ENCODE results near the gene IWS1.
"Not testable (repeated sequence)": the region's sequence is repeated elsewhere in the genome, so short reads cannot be mapped to it uniquely, and the experiment has no call there.

IWS1 gene

DNA sequence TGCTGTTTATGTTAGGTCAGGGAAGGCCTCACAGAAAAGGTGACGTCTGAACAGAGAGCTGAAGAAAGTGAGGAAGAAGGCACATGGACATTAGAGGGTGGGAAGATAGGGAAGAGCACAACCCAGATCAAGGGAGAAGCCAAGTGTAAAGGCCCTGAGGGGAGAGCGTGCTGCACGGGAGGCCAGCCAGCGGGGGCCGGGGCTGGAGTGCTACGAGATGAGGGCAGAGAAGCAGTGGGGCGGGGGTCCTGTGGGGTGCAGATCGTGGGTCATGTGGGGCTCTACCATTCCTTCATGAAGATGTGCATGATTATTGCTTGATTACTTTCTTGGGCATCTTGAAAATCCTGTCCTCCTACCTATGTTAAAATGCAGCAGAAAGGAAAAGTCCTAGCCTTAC, 57.2 kb downstream of the IWS1 start:
- no peak overlapping the region for H3K27ac Mint-ChIP-seq
- no peak overlapping the region for H3K4me3 Mint-ChIP-seq
- H3K36me3 Mint-ChIP-seq: peaks cover 11% of the 10 kb centered on the region
- no peaks in the 10 kb centered on the region for H3K9me3 Mint-ChIP-seq
- peaks cover 18% of the 10 kb centered on the region for H3K4me1 Mint-ChIP-seq
- H3K27me3 Mint-ChIP-seq: no peaks in the 10 kb centered on the region

DNA sequence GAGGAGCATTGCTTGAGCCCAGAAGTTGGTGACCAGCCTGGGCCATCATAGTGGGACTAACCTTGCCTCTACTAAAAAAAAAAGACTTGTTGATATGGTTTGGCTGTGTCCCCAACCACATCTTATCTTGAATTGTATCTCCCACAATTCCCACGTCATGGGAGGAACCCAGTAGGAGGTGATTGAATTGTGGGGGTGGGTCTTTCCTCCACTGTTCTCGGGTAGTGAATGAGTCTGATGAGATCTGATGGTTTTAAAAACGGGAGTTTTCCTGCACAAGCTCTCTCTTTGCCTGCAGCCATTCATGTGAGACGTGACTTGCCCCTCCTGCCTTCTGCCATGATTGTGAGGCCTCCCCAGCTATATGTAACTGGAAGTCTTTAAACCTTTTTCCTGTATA, 61.0 kb downstream of the IWS1 start:
- peaks cover 19% of the 10 kb centered on the region for H3K4me1 Mint-ChIP-seq
- H3K36me3 Mint-ChIP-seq: peaks cover 20% of the 10 kb centered on the region
- peak overlapping the region; percentile 27 for H3K27ac Mint-ChIP-seq
- no peaks in the 10 kb centered on the region for H3K27me3 Mint-ChIP-seq
- H3K4me3 Mint-ChIP-seq: peak overlapping the region; percentile 17
- no peaks in the 10 kb centered on the region for H3K9me3 Mint-ChIP-seq

DNA sequence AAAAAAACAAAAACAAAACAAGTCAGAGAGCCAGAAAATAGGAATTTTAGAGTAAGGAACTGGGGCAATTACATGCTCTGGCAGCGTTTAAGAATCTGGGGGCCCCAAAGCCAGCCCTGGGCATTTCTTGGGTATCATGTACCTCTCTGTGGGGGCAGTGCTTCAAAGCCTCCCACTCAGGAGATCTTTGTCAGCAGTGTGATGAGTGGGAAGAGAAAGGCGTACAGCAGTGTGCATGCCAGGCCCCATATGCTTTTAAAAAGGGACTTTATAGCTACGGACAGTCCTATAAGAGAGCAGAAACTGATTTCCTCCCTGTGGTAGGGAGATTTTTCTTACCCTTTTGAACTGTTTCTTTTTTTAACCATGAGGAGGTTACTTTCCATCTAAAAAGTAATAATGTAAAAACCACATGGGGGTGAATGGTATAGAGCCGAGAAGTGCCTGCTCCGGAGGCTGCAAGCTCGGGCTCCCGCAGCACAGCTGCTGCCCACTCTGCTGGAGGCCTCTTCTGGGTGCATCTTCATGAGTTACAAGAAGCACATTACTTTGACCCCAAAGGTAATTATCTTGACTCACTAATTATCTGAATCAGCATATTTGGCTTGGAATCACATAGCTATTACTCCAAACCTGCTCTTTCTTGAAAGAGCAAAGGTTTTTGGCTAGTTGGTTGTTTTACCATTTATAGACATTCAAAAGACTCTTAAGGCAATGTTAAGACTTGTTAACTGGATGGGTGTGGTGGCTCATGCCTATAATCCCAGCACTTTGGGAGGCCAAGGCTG, 61.6 kb downstream of the IWS1 start:
- Mint-ChIP-seq H3K36me3 (peaks cover 20% of the 10 kb centered on the region), H3K27ac (no peak overlapping the region), H3K4me1 (peaks cover 19% of the 10 kb centered on the region), H3K27me3 (no peaks in the 10 kb centered on the region), H3K9me3 (no peaks in the 10 kb centered on the region), H3K4me3 (no peak overlapping the region)

DNA sequence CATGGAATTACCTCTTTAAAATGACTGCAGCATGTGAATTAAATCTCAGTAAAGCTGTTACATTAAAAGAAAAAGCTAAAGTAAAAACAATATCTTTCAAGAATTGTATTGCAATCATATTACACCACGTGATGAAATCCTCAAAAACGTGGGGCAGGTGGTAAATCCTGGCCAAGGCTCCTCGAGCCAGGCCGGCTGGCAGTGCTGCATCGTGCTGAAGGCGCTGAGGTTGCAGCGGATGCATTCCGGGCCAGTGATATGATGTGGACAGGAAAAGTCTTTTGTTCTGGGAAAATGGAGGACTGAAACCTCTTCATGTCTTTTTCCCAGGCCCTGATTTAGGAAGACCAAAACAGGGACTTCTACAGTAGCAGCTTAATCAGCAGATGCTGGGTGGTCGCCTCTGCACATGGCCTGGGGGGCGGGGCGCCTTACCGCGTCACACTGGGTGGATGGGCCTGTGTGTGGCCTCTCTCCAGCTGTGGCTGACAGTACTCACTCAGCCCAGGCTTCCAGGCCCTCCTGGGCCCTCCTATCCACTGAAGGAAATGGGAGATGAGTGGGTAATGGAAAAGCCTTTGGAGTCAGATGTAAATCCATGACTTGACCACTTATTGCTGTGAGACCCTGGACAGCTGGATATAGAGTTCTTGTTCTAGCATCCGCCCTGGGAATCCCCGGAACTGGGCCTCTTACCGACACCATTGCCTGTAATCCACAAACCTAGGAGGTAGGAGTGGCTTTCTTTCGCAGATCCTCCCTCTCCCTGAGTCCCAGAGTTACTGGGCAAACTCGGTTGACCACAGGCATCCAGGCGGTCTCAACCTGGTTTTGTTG, 62.9 kb downstream of the IWS1 start:
- peaks cover 16% of the 10 kb centered on the region for H3K36me3 Mint-ChIP-seq

DNA sequence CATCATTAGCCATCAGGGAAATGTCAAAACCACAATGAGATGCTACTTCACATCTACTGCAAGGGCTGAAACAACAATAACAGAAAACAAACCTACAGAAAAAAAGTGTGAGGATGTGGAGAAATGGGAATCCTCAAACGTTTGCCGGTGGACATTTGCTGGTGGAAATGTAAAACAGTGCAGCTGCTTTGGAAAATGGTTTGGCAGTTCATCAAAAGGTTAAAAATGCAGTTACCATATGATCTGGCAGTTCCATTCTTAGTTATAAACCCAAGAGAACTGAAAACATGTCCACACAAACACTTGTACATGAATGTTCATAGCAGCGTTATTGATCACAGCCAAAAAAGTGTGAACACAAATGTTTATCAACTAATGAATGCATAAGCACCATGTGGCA, 63.8 kb downstream of the IWS1 start:
- Mint-ChIP-seq H3K36me3 (peaks cover 13% of the 10 kb centered on the region), H3K27me3 (no peaks in the 10 kb centered on the region), H3K27ac (no peak overlapping the region), H3K9me3 (no peaks in the 10 kb centered on the region), H3K4me3 (no peak overlapping the region), H3K4me1 (peaks cover 19% of the 10 kb centered on the region)

More for the DNA sequence above, 62.9 kb downstream of the IWS1 start:
- Mint-ChIP-seq H3K4me3 (no peak overlapping the region), H3K9me3 (no peaks in the 10 kb centered on the region), H3K4me1 (peaks cover 19% of the 10 kb centered on the region), H3K27ac (no peak overlapping the region), H3K27me3 (no peaks in the 10 kb centered on the region)

DNA sequence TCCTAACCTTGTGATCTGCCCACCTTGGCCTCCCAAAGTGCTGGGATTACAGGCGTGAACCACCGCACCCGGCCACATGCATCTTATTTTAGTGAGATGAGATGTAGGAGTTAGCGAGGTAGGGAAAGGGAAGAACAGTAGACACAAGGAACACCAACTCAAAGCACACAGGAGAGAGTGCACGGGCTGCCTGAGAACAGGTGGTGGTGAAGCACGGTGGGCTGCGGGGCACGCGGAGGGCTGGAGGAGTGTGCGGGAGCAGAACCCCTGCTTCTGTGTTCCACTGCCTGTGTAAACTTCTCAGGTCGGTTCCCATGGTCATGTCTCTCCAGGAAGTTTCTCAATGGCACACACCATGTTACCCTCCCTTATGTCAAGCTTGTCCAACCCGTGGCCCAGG, 69.3 kb downstream of the IWS1 start:
- Mint-ChIP-seq H3K9me3 (no peaks in the 10 kb centered on the region), H3K27ac (no peak overlapping the region), H3K36me3 (peaks cover 15% of the 10 kb centered on the region), H3K4me3 (no peak overlapping the region), H3K4me1 (no peaks in the 10 kb centered on the region), H3K27me3 (no peaks in the 10 kb centered on the region)

DNA sequence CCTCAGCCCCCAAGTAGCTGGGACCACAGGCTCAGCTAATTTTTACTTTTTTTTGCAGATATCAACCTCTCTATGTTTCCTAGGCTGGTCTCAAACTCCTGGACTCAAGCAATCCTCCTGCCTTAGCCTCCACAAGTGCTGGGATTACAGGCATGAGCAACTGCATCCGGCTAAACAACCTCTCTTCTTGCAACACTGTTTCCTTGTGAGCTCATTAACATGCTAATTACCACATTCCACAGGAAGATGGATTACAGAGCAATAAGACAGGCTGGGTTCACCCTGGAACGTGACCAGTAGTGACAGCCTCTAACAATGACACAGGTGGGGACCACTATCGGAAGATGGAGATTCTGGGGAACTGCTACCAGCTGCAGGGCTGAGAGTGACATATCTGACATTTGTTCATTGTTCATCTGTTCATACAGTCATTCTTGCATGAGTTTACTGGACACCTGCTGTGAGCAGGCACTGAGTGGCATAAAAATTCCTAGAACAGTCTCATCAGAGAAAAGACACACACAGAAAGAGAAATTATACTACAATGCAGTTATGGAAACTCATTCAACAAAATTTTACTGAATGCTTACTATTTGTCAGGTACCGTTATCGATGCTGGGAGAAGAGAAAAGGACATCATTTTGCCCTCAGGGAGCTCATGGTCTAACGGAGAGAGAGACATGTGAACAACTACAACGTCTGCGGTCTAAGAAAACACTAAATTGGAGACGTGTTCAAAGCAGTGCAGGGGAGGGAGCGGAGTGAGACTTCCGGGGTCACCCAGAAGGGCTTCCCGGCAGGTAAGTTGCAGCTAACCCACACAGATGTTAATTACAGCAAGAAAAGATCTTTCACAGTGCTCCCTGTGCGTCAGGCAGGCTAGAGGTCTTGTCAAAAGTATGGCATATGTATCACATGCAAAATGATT, 70.5 kb downstream of the IWS1 start:
- peaks cover 9% of the 10 kb centered on the region for H3K36me3 Mint-ChIP-seq
- H3K27ac Mint-ChIP-seq: no peak overlapping the region
- no peaks in the 10 kb centered on the region for H3K27me3 Mint-ChIP-seq
- H3K4me3 Mint-ChIP-seq: no peak overlapping the region
- H3K4me1 Mint-ChIP-seq: no peaks in the 10 kb centered on the region
- no peaks in the 10 kb centered on the region for H3K9me3 Mint-ChIP-seq

DNA sequence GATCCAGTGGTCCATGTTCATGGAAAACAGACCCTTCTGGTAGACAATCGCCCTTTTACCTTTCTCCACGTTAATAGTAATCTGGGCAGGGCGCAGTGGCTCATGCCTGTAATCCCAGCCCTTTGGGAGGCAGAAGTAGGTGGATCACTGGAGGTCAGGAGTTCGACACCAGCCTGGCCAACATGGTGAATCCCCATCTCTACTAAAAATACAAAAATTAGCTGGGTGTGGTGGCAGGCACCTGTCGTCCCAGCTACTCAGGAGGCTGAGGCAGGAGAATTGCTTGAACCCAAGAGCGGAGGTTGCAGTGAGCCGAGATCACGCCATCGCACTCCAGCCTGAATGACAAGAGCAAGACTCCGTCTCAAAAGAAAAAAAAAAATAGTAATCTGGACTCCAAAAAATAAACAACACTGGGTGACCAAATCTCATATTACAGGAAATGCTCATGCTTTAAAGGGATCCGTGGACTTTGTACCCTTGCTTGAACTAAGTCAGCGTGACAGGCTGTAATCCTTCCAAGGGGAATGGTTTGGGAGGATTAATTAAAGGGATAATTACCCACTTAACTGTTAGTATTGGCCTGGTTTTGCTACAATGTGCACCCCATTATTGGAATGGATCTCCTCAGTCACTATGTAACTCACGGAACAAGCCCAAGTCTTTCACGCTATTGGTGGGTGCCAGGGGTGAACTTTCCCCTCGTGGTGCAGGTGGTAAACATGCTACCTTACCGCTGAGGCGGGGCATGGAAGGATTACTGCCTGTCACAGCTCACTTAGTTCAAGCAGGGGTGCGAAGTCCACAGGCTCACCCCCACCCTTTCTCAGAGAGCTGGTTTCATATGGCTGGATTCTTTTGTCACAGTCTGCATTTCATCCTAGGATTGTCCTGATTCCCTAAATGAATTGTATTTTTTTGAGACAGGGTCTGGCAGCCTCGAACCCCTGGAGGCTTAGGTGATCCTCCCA, 71.4 kb downstream of the IWS1 start:
- Mint-ChIP-seq H3K36me3 (peaks cover 11% of the 10 kb centered on the region), H3K4me1 (no peaks in the 10 kb centered on the region), H3K4me3 (no peak overlapping the region), H3K27me3 (no peaks in the 10 kb centered on the region), H3K27ac (no peak overlapping the region), H3K9me3 (no peaks in the 10 kb centered on the region)

DNA sequence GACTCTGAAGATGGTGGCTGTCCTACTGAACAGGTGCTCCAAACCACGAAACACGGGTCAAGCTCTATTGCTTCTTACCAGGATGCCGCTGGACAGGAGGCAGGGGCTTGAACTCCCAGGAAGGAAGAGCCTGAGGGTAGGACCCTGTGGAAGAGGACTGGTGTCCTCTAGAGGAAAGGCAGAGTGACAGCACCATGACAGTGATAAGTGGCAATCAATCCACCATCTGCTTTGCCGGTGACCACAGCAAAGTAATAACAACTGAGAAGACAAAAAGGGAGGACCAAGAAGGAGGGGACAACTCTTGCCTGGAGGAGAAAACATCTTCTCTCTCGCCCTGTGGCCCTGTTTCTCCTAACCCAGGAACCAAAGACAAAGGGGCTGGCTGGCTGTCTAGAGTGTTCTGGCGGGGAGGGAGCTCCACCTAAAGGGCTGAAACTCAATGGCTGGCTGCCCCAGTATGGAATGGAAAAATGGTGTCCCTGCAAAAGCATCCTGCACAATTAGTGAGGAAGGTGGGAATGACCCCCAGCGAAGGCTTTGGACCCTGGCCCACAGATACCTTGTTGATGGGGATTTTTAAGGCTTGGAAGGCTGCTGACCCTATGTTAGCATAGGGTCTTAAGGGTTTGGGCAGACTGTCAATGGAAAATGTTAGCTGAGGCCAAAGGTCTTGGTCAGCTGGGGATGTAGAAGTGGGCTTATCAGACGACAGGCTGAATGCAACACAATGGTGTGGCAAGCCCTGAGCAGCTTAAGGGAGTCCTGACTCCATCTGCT, 72.7 kb downstream of the IWS1 start:
- no peak overlapping the region for H3K27ac Mint-ChIP-seq
- H3K4me1 Mint-ChIP-seq: no peaks in the 10 kb centered on the region
- no peaks in the 10 kb centered on the region for H3K27me3 Mint-ChIP-seq
- H3K36me3 Mint-ChIP-seq: peaks cover 17% of the 10 kb centered on the region
- no peaks in the 10 kb centered on the region for H3K9me3 Mint-ChIP-seq
- H3K4me3 Mint-ChIP-seq: no peak overlapping the region

DNA sequence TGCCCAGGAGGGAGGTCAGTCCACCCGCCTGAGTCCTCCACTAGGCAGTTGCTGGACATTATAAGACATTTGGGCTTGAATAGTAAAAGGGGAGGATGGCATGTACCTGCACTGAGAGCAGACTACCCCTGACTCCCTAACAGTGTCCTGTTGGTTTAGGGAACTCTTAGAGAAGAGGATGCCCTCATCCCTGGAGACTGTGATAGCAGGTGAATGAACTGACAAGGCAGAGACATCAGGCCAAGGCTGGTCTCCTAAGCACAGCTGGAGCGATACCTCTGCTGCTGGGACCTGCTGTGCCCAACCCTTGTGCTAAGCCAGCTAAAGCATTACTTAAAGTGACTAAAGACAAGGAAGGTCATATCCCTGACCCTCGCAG, 73.3 kb downstream of the IWS1 start:
- H3K36me3 Mint-ChIP-seq: peaks cover 21% of the 10 kb centered on the region
- peaks cover 5% of the 10 kb centered on the region for H3K9me3 Mint-ChIP-seq

DNA sequence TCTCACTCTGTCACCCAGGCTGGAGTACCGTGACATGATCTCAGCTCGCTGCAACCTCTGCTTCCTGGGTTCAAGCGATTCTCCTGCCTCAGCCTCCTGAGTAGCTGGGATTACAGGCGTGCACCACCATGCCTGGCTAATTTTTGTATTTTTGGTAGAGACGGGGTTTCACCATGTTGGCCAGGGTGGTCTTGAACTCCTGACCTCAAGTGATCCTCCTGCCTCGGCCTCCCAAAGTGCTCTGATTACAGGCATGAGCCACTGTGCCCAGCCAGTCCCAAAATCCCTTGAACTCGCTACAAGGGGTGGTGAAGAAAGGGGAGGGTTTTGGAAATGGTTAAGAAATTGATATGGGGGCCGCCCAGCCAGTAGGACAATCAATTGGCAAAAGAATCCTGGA, 73.9 kb downstream of the IWS1 start:
- H3K4me3 Mint-ChIP-seq, H3K4me1 Mint-ChIP-seq, H3K9me3 Mint-ChIP-seq, H3K27ac Mint-ChIP-seq, H3K27me3 Mint-ChIP-seq: not testable (repeated sequence)
- H3K36me3 Mint-ChIP-seq: peaks cover 21% of the 10 kb centered on the region

More for the DNA sequence above, 73.3 kb downstream of the IWS1 start:
- Mint-ChIP-seq H3K4me3 (no peak overlapping the region), H3K27ac (no peak overlapping the region), H3K27me3 (no peaks in the 10 kb centered on the region), H3K4me1 (no peaks in the 10 kb centered on the region)

DNA sequence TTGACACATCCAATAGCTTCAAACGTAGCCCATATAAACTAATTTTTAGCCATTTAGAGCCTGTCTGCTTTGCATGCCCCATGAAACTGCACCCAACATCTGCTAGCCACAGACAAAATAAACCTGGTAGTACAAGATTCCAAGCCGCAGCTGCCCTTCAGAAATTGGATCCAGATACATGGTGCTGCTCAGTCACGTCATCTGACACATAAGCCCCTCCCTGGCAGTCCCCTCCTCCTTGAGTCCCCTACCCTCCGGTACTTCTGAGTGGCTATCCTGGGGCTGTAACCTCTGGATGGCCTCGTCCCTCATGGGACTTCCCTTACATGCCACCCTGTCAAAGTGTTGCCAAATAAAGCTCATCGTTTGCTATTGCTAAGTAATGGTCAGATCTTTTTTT, 74.3 kb downstream of the IWS1 start:
- Mint-ChIP-seq H3K4me1 (no peaks in the 10 kb centered on the region), H3K4me3 (no peak overlapping the region), H3K27ac (no peak overlapping the region), H3K27me3 (no peaks in the 10 kb centered on the region), H3K36me3 (peaks cover 21% of the 10 kb centered on the region), H3K9me3 (peaks cover 13% of the 10 kb centered on the region)

DNA sequence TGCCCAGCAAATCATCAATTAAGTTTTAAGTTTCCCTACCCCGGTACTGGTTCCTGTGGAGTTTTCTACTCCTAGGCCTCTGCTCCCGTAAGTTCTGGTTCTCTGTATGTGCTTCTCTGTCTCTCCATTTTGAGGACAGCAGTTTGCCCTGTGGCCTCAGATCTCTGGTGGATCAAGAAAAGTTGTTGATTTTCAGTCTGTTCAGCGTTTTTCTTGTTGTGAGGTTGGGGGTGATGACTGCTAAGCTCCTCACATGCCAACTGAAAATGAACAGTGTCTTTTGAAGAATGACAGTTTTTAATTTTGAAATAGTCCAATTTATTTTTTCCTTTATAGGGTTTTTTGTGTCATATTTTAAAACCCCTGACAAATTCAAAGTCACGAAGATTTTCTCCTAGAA, 76.4 kb downstream of the IWS1 start:
- Mint-ChIP-seq H3K27me3 (no peaks in the 10 kb centered on the region), H3K9me3 (peaks cover 21% of the 10 kb centered on the region), H3K4me1 (no peaks in the 10 kb centered on the region), H3K4me3 (no peak overlapping the region), H3K36me3 (peaks cover 14% of the 10 kb centered on the region), H3K27ac (no peak overlapping the region)

DNA sequence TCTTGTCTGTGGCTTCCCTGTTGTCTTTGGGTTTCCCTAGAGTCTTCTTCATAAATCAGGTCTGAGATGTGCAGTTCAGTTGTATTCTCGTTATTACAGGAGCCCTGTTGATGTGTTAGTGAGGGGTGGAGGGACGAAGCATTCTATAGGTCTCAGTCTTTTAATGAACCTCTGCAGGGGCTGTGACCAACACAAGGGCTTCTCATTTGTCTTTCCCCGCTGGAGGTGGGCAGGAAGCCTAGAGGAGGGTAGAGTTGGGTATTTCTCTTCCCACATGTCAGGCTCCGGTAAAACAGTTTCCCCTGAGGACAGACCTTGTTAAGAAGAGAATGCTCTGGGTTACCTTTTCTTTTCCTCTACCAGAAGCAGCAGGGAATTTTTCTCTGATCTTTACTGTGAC, 76.9 kb downstream of the IWS1 start:
- Mint-ChIP-seq H3K9me3 (peaks cover 23% of the 10 kb centered on the region), H3K27ac (no peak overlapping the region), H3K4me3 (no peak overlapping the region), H3K27me3 (no peaks in the 10 kb centered on the region), H3K36me3 (peaks cover 14% of the 10 kb centered on the region), H3K4me1 (no peaks in the 10 kb centered on the region)

Data from activated naive CD4-positive, alpha-beta T cell treated with anti-CD3 and anti-CD28 coated beads, Interleukin-2, amount 50 U/mL, for 24 hours (primary cell).